Fibroblast of skin of right biceps (primary cell): ENCODE data around the gene MLLT3.

Experiments
- DNase-seq: peaks from one replicate; pipeline ENCODE4 v3.0.0-alpha.2; 2013

Gene MLLT3

GRCh38 chr9:20369391-20369790, 252.9 kb downstream of the MLLT3 start:
- no peak for DNase-seq

- DNase-seq: no peak
Observed at GRCh38 chr9:20367855-20368254, 254.4 kb downstream of the MLLT3 start.

- no peak for DNase-seq
Observed at GRCh38 chr9:20364959-20365358, 257.3 kb downstream of the MLLT3 start.

GRCh38 chr9:20363233-20363632, 259.1 kb downstream of the MLLT3 start:
- DNase-seq: no peak

GRCh38 chr9:20361656-20362570, 260.4 kb downstream of the MLLT3 start:
- DNase-seq: no peak

- DNase-seq: no peak
Observed at GRCh38 chr9:20361229-20361628, 261.1 kb downstream of the MLLT3 start.

GRCh38 chr9:20358207-20358606, 264.1 kb downstream of the MLLT3 start:
- DNase-seq: peak; percentile 43

GRCh38 chr9:20357037-20357432, 265.3 kb downstream of the MLLT3 start:
- DNase-seq: no peak

GRCh38 chr9:20356403-20357036, 265.8 kb downstream of the MLLT3 start:
- DNase-seq: peak; percentile 85

GRCh38 chr9:20355022-20355421, 267.3 kb downstream of the MLLT3 start:
- peak; percentile 90 for DNase-seq

- DNase-seq: peak; percentile 41
Observed at GRCh38 chr9:20353931-20354652, 268.2 kb downstream of the MLLT3 start.

- DNase-seq: no peak
Observed at GRCh38 chr9:20353524-20353923, 268.8 kb downstream of the MLLT3 start.

GRCh38 chr9:20352591-20352990, 269.7 kb downstream of the MLLT3 start:
- peak; percentile 72 for DNase-seq

GRCh38 chr9:20351715-20352114, 270.6 kb downstream of the MLLT3 start:
- peak; percentile 34 for DNase-seq

GRCh38 chr9:20349568-20349967, 272.7 kb downstream of the MLLT3 start:
- DNase-seq: no peak

- no peak for DNase-seq
Observed at GRCh38 chr9:20343325-20343724, 279.0 kb downstream of the MLLT3 start.

GRCh38 chr9:20340511-20340861, 281.8 kb downstream of the MLLT3 start:
- peak; percentile 37 for DNase-seq

GRCh38 chr9:20335668-20336332, 286.5 kb downstream of the MLLT3 start:
- DNase-seq: no peak

GRCh38 chr9:20333991-20334390, 288.3 kb downstream of the MLLT3 start:
- DNase-seq: no peak

GRCh38 chr9:20331095-20331685, 291.1 kb downstream of the MLLT3 start:
- DNase-seq: no peak

- no peak for DNase-seq
Observed at GRCh38 chr9:20330688-20331087, 291.6 kb downstream of the MLLT3 start.

- DNase-seq: no peak
Observed at GRCh38 chr9:20326516-20326915, 295.8 kb downstream of the MLLT3 start.

- no peak for DNase-seq
Observed at GRCh38 chr9:20325008-20325407, 297.3 kb downstream of the MLLT3 start.
